HepG2 (cell line): Measurements from ENCODE around the gene PDE4D.

ENCODE experiments used
- ATF3 ChIP-seq: sonication (generic); formaldehyde crosslinking; IDR thresholded peaks from 2 replicates; pipeline ENCODE4 v1.4.0; 2020; ENCODE audit warnings: missing genetic modification reagents
- CTCF ChIP-seq: sonication (generic); formaldehyde crosslinking; IDR thresholded peaks from 2 replicates; pipeline ENCODE4 v1.5.0; 2020; ENCODE audit warnings: mild to moderate bottlenecking, missing genetic modification reagents, moderate library complexity
- HNF4A ChIP-seq: sonication (generic); formaldehyde crosslinking; IDR thresholded peaks from 2 replicates; pipeline ENCODE4 v1.4.0; 2020; ENCODE audit warnings: missing genetic modification reagents
- MEF2D ChIP-seq: sonication (generic); formaldehyde crosslinking; IDR thresholded peaks from 2 replicates; pipeline ENCODE4 v1.5.1; 2020; ENCODE audit warnings: mild to moderate bottlenecking, missing genetic modification reagents
- MYNN ChIP-seq: sonication (generic); formaldehyde crosslinking; IDR thresholded peaks from 2 replicates; pipeline ENCODE4 v1.4.0; 2020; ENCODE audit warnings: mild to moderate bottlenecking, low read depth, missing genetic modification reagents
- NR1H2 ChIP-seq: sonication (generic); formaldehyde crosslinking; IDR thresholded peaks from 2 replicates; pipeline ENCODE4 v1.8.1; 2022; ENCODE audit warnings: low read depth, missing genetic modification reagents, borderline replicate concordance
- RELA ChIP-seq: sonication (generic); formaldehyde crosslinking; IDR thresholded peaks from 2 replicates; pipeline ENCODE4 v1.4.0; 2020; ENCODE audit warnings: missing genetic modification reagents
- SIX4 ChIP-seq: sonication (generic); formaldehyde crosslinking; IDR thresholded peaks from 2 replicates; pipeline ENCODE4 v1.4.0; 2020; ENCODE audit warnings: missing genetic modification reagents
- ZNF232 ChIP-seq: sonication (generic); formaldehyde crosslinking; IDR thresholded peaks from 2 replicates; pipeline ENCODE4 v1.4.0; 2020; ENCODE audit warnings: missing genetic modification reagents, borderline replicate concordance
- ZNF276 ChIP-seq: sonication (generic); formaldehyde crosslinking; IDR thresholded peaks from 2 replicates; pipeline ENCODE4 v1.4.0; 2020; ENCODE audit warnings: mild to moderate bottlenecking, low read depth, missing genetic modification reagents
- ZNF318 ChIP-seq: sonication (generic); formaldehyde crosslinking; IDR thresholded peaks from 2 replicates; pipeline ENCODE4 v1.4.0; 2020; ENCODE audit warnings: mild to moderate bottlenecking, missing genetic modification reagents
- ZNF331 ChIP-seq: sonication (generic); formaldehyde crosslinking; IDR thresholded peaks from 2 replicates; pipeline ENCODE4 v1.4.0; 2020; ENCODE audit warnings: missing genetic modification reagents
- ZNF34 ChIP-seq: sonication (generic); formaldehyde crosslinking; IDR thresholded peaks from 2 replicates; pipeline ENCODE4 v1.4.0; 2020; ENCODE audit warnings: mild to moderate bottlenecking, missing genetic modification reagents, borderline replicate concordance

GRCh38 chr5:58961631-58962280, 931.8 kb downstream of the PDE4D start:
- TF ChIP-seq ATF3 (CRISPR knock-in tag): no peak
- no peak for TF ChIP-seq HNF4A (CRISPR knock-in tag)
- TF ChIP-seq MEF2D (CRISPR knock-in tag): no peak
- TF ChIP-seq ZNF232: no peak
- TF ChIP-seq ZNF34 (CRISPR knock-in tag): no peak
- TF ChIP-seq ZNF318: no peak
- TF ChIP-seq RELA: no peak
- TF ChIP-seq CTCF: no peak
- no peak for TF ChIP-seq SIX4 (CRISPR knock-in tag)
- no peak for TF ChIP-seq ZNF276
- no peak for TF ChIP-seq ZNF331
- TF ChIP-seq NR1H2 (CRISPR knock-in tag): no peak
- no peak for TF ChIP-seq MYNN (CRISPR knock-in tag)
